GM23338 (cell line): ENCODE results near the gene ZEB2. TPM values are rescaled to one million over a fixed set of nuclear protein-coding genes. Genes with fewer than 3 reads are reported as not detected.

Source experiments
- ATAC-seq: fragments of 200-7000 bp; cut with Tn5 transposase; 3 replicates; pipeline ENCODE4 v1.9.1; 2020
- DNase-seq: peaks from one replicate; pipeline ENCODE4 v3.0.0-alpha.2; 2015; ENCODE audit warnings: low spot score
- H2AFZ ChIP-seq: fragments of 200-600 bp; sonication (generic); 2 replicates; pipeline ENCODE4 v1.8.0; 2016; ENCODE audit warnings: antibody characterized with exemption, mild to moderate bottlenecking, moderate library complexity
- H3F3A ChIP-seq: fragments of 200-600 bp; sonication (generic); replicated peaks from 2 replicates; pipeline ENCODE4 v1.8.0; 2017; ENCODE audit warnings: antibody characterized with exemption, mixed run types, low read depth
- H3K27ac ChIP-seq: fragments of 200-600 bp; sonication (generic); 2 replicates; pipeline ENCODE4 v1.6.1; 2016; ENCODE audit warnings: low read depth
- H3K27me3 ChIP-seq: fragments of 200-600 bp; sonication (generic); 2 replicates; pipeline ENCODE4 v1.8.0; 2016; ENCODE audit warnings: mild to moderate bottlenecking, mixed run types, moderate library complexity; ENCODE audit not compliant: insufficient read depth
- H3K36me3 ChIP-seq: fragments of 200-600 bp; sonication (generic); 2 replicates; pipeline ENCODE4 v1.8.0; 2016; ENCODE audit warnings: mild to moderate bottlenecking; ENCODE audit not compliant: insufficient read depth
- H3K4me1 ChIP-seq: fragments of 200-600 bp; sonication (generic); 2 replicates; pipeline ENCODE4 v1.8.0; 2016; ENCODE audit warnings: mild to moderate bottlenecking, moderate library complexity; ENCODE audit not compliant: insufficient read depth
- H3K4me2 ChIP-seq: fragments of 200-600 bp; sonication (generic); 2 replicates; pipeline ENCODE4 v1.7.1; 2017; ENCODE audit warnings: mixed run types
- H3K4me3 ChIP-seq: fragments of 200-600 bp; sonication (generic); 2 replicates; pipeline ENCODE4 v1.6.1; 2016; ENCODE audit warnings: mixed run types
- H3K79me2 ChIP-seq: fragments of 200-600 bp; sonication (generic); replicated peaks from 2 replicates; pipeline ENCODE4 v1.8.0; 2017; ENCODE audit warnings: mild to moderate bottlenecking; ENCODE audit not compliant: insufficient read depth
- H3K9me2 ChIP-seq: fragments of 200-600 bp; sonication (generic); 2 replicates; pipeline ENCODE4 v1.8.0; 2017; ENCODE audit not compliant: insufficient read depth
- H4K20me1 ChIP-seq: fragments of 200-600 bp; sonication (generic); replicated peaks from 2 replicates; pipeline ENCODE4 v1.8.0; 2017; ENCODE audit warnings: mild to moderate bottlenecking; ENCODE audit not compliant: insufficient read depth
- H3K27ac Mint-ChIP-seq: 2 replicates; pipeline ENCODE4 v1.8.0; 2020; ENCODE audit warnings: inconsistent platforms, mild to moderate bottlenecking, moderate library complexity, mixed read lengths
- H3K27me3 Mint-ChIP-seq: 3 replicates; pipeline ENCODE4 v1.8.0; 2022; ENCODE audit warnings: low read depth, mild to moderate bottlenecking, moderate library complexity, mixed read lengths, inconsistent platforms; ENCODE audit not compliant: insufficient read depth, poor library complexity
- H3K36me3 Mint-ChIP-seq: 3 replicates; pipeline ENCODE4 v1.8.0; 2021; ENCODE audit warnings: low read depth, mild to moderate bottlenecking, inconsistent platforms, moderate library complexity, mixed read lengths
- H3K4me1 Mint-ChIP-seq: 3 replicates; pipeline ENCODE4 v1.8.0; 2020; ENCODE audit warnings: mild to moderate bottlenecking, inconsistent platforms, mixed read lengths
- H3K4me3 Mint-ChIP-seq: 3 replicates; pipeline ENCODE4 v1.8.0; 2021; ENCODE audit warnings: moderate library complexity, mild to moderate bottlenecking, inconsistent platforms, mixed read lengths
- H3K9me3 Mint-ChIP-seq: 3 replicates; pipeline ENCODE4 v1.8.0; 2020; ENCODE audit warnings: moderate library complexity, mild to moderate bottlenecking, inconsistent platforms, mixed read lengths
- CREB1 ChIP-seq: fragments of 250-450 bp; sonication (Bioruptor Pico); IDR thresholded peaks from 2 replicates; pipeline ENCODE4 v1.5.0; 2020; ENCODE audit warnings: low read depth, mild to moderate bottlenecking, moderate library complexity
- EZH2 ChIP-seq: fragments of 200-600 bp; sonication (generic); IDR thresholded peaks from one replicate; pipeline ENCODE4 v1.8.0; 2017; ENCODE audit warnings: antibody characterized with exemption, mild to moderate bottlenecking, low read depth; ENCODE audit not compliant: unreplicated experiment
- EZH2phosphoT487 ChIP-seq: fragments of 200-600 bp; sonication (generic); IDR thresholded peaks from one replicate; pipeline ENCODE4 v1.8.1; 2018; ENCODE audit warnings: antibody characterized with exemption; ENCODE audit not compliant: unreplicated experiment
- NANOG ChIP-seq: IDR thresholded peaks from 2 replicates; pipeline ENCODE4 v1.6.1; 2016; ENCODE audit warnings: antibody characterized with exemption, borderline replicate concordance
- POLR2AphosphoS5 ChIP-seq: IDR thresholded peaks from 2 replicates; pipeline ENCODE4 v1.6.1; 2016; ENCODE audit warnings: antibody characterized with exemption, low read depth
- STAT1 ChIP-seq: IDR thresholded peaks from one replicate; pipeline ENCODE4 v1.6.1; 2016; ENCODE audit warnings: antibody characterized with exemption; ENCODE audit not compliant: unreplicated experiment
- ZNF114 ChIP-seq: fragments of 250-450 bp; sonication (Bioruptor Pico); IDR thresholded peaks from 2 replicates; pipeline ENCODE4 v1.5.0; 2020; ENCODE audit warnings: mild to moderate bottlenecking, moderate library complexity
- ZNF331 ChIP-seq: fragments of 250-450 bp; sonication (Bioruptor Pico); IDR thresholded peaks from 2 replicates; pipeline ENCODE4 v1.5.0; 2020; ENCODE audit warnings: low read depth, mild to moderate bottlenecking, moderate library complexity
- polyA plus RNA-seq: library from polyadenylated mRNA; unstranded; fragments of >200 nt; fragmentation: Nextera tagmentation; extraction: Ambion mirVana; gene quantifications from 2 replicates; pipeline ENCODE4 v1.2.1, GENCODE V29; 2016
- total RNA-seq: library from RNA; depleted of rRNA; stranded (reverse); fragments of >200 nt; shearing (Covaris generic); gene quantifications from 2 replicates; pipeline ENCODE4 v1.2.3, GENCODE V29; 2014
- TF ChIP-seq, protein P1 (sequence below): fragments of 250-450 bp; sonication (Bioruptor Pico); IDR thresholded peaks from 2 replicates; pipeline ENCODE4 v1.5.0; 2020; ENCODE audit warnings: mild to moderate bottlenecking, moderate library complexity
- TF ChIP-seq, protein P2 (sequence below): IDR thresholded peaks from one replicate; pipeline ENCODE4 v1.6.1; 2018; ENCODE audit warnings: antibody characterized with exemption; ENCODE audit not compliant: unreplicated experiment
- TF ChIP-seq, protein P3 (sequence below), 2 experiments: fragments of 200-600 bp in 1 of 2; sonication (generic) in 1 of 2; conservative IDR thresholded peaks; 2 replicates each; pipeline versions ENCODE4 v1.5.1 to v1.6.1; 2016 to 2017; ENCODE audit warnings: antibody characterized with exemption in 2 of 2, low read depth in 2 of 2, mild to moderate bottlenecking in 2 of 2, moderate library complexity in 1 of 2
- TF ChIP-seq, protein P4 (sequence below): IDR thresholded peaks from 2 replicates; pipeline ENCODE4 v1.6.1; 2016; ENCODE audit warnings: antibody characterized with exemption

ZEB2 gene
- total and polyA plus RNA-seq, 2 experiments from 2014 or later = 0.45 TPM; not detected in 1

DNA sequence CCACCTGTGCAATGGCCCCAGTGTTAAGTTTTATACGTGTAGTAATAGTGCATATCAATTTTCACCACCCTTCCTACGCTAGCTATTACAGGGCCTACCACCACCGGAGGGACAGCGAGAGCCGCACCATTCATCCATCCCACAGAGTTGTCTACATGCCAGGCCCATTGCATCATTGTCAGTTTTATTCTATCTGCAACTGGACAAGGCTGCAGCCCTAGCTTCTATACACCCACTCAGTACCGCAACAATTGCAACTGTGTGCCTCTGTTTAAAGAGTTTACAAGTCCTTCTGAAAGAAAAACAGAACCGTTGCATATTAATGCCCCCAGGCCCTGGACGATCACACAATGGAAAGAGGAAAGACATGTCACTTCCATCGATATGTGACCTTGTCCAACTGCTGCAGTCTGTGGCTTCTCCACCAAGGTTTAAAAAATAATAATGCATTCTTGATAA is 58.6 kb downstream of the ZEB2 start:
- peaks cover 19% of the 10 kb centered on the region for H3K4me1 ChIP-seq
- H3K4me1 Mint-ChIP-seq = peaks cover 31% of the 10 kb centered on the region
- no peaks in the 10 kb centered on the region for H3K9me3 Mint-ChIP-seq
- H3K36me3 ChIP-seq = no peaks in the 10 kb centered on the region
- peaks cover 26% of the 10 kb centered on the region for H3K27me3 ChIP-seq
- H3K4me3 Mint-ChIP-seq = no peak overlapping the region
- H3K4me3 ChIP-seq = no peak overlapping the region
- no peak for DNase-seq
- no peak overlapping the region for H2AFZ ChIP-seq
- 0 out of 3 replicates have a peak, but pooled peaks have one; percentile 34 for ATAC-seq
- no peaks in the 10 kb centered on the region for H3K9me2 ChIP-seq
- H3K27ac ChIP-seq = no peak overlapping the region
- H3K79me2 ChIP-seq = no peaks in the 10 kb centered on the region
- H3F3A ChIP-seq = no peaks in the 10 kb centered on the region
- no peaks in the 10 kb centered on the region for H3K36me3 Mint-ChIP-seq
- H3K4me2 ChIP-seq = no peak overlapping the region
- H3K27ac Mint-ChIP-seq = no peak overlapping the region
- H4K20me1 ChIP-seq = no peaks in the 10 kb centered on the region
- H3K27me3 Mint-ChIP-seq = peaks cover 8% of the 10 kb centered on the region
- TF ChIP-seq ZNF331 (CRISPR knock-in tag) (no peak), CREB1 (no peak), STAT1 (no peak), EZH2phosphoT487 (no peak), NANOG (no peak), ZNF114 (CRISPR knock-in tag) (no peak), EZH2 (no peak), POLR2AphosphoS5 (no peak)
- TF ChIP-seq, protein P1, sequence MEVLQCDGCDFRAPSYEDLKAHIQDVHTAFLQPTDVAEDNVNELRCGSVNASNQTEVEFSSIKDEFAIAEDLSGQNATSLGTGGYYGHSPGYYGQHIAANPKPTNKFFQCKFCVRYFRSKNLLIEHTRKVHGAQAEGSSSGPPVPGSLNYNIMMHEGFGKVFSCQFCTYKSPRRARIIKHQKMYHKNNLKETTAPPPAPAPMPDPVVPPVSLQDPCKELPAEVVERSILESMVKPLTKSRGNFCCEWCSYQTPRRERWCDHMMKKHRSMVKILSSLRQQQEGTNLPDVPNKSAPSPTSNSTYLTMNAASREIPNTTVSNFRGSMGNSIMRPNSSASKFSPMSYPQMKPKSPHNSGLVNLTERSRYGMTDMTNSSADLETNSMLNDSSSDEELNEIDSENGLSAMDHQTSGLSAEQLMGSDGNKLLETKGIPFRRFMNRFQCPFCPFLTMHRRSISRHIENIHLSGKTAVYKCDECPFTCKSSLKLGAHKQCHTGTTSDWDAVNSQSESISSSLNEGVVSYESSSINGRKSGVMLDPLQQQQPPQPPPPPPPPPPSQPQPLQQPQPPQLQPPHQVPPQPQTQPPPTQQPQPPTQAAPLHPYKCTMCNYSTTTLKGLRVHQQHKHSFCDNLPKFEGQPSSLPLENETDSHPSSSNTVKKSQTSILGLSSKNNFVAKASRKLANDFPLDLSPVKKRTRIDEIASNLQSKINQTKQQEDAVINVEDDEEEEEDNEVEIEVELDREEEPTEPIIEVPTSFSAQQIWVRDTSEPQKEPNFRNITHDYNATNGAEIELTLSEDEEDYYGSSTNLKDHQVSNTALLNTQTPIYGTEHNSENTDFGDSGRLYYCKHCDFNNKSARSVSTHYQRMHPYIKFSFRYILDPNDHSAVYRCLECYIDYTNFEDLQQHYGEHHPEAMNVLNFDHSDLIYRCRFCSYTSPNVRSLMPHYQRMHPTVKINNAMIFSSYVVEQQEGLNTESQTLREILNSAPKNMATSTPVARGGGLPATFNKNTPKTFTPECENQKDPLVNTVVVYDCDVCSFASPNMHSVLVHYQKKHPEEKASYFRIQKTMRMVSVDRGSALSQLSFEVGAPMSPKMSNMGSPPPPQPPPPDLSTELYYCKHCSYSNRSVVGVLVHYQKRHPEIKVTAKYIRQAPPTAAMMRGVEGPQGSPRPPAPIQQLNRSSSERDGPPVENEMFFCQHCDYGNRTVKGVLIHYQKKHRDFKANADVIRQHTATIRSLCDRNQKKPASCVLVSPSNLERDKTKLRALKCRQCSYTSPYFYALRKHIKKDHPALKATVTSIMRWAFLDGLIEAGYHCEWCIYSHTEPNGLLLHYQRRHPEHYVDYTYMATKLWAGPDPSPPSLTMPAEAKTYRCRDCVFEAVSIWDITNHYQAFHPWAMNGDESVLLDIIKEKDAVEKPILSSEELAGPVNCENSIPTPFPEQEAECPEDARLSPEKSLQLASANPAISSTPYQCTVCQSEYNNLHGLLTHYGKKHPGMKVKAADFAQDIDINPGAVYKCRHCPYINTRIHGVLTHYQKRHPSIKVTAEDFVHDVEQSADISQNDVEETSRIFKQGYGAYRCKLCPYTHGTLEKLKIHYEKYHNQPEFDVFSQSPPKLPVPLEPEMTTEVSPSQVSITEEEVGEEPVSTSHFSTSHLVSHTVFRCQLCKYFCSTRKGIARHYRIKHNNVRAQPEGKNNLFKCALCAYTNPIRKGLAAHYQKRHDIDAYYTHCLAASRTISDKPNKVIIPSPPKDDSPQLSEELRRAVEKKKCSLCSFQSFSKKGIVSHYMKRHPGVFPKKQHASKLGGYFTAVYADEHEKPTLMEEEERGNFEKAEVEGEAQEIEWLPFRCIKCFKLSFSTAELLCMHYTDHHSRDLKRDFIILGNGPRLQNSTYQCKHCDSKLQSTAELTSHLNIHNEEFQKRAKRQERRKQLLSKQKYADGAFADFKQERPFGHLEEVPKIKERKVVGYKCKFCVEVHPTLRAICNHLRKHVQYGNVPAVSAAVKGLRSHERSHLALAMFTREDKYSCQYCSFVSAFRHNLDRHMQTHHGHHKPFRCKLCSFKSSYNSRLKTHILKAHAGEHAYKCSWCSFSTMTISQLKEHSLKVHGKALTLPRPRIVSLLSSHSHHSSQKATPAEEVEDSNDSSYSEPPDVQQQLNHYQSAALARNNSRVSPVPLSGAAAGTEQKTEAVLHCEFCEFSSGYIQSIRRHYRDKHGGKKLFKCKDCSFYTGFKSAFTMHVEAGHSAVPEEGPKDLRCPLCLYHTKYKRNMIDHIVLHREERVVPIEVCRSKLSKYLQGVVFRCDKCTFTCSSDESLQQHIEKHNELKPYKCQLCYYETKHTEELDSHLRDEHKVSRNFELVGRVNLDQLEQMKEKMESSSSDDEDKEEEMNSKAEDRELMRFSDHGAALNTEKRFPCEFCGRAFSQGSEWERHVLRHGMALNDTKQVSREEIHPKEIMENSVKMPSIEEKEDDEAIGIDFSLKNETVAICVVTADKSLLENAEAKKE (CRISPR knock-in tag) = no peak
- TF ChIP-seq, protein P2, sequence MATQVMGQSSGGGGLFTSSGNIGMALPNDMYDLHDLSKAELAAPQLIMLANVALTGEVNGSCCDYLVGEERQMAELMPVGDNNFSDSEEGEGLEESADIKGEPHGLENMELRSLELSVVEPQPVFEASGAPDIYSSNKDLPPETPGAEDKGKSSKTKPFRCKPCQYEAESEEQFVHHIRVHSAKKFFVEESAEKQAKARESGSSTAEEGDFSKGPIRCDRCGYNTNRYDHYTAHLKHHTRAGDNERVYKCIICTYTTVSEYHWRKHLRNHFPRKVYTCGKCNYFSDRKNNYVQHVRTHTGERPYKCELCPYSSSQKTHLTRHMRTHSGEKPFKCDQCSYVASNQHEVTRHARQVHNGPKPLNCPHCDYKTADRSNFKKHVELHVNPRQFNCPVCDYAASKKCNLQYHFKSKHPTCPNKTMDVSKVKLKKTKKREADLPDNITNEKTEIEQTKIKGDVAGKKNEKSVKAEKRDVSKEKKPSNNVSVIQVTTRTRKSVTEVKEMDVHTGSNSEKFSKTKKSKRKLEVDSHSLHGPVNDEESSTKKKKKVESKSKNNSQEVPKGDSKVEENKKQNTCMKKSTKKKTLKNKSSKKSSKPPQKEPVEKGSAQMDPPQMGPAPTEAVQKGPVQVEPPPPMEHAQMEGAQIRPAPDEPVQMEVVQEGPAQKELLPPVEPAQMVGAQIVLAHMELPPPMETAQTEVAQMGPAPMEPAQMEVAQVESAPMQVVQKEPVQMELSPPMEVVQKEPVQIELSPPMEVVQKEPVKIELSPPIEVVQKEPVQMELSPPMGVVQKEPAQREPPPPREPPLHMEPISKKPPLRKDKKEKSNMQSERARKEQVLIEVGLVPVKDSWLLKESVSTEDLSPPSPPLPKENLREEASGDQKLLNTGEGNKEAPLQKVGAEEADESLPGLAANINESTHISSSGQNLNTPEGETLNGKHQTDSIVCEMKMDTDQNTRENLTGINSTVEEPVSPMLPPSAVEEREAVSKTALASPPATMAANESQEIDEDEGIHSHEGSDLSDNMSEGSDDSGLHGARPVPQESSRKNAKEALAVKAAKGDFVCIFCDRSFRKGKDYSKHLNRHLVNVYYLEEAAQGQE = no peak
- TF ChIP-seq, protein P3, sequence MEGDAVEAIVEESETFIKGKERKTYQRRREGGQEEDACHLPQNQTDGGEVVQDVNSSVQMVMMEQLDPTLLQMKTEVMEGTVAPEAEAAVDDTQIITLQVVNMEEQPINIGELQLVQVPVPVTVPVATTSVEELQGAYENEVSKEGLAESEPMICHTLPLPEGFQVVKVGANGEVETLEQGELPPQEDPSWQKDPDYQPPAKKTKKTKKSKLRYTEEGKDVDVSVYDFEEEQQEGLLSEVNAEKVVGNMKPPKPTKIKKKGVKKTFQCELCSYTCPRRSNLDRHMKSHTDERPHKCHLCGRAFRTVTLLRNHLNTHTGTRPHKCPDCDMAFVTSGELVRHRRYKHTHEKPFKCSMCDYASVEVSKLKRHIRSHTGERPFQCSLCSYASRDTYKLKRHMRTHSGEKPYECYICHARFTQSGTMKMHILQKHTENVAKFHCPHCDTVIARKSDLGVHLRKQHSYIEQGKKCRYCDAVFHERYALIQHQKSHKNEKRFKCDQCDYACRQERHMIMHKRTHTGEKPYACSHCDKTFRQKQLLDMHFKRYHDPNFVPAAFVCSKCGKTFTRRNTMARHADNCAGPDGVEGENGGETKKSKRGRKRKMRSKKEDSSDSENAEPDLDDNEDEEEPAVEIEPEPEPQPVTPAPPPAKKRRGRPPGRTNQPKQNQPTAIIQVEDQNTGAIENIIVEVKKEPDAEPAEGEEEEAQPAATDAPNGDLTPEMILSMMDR (conservative IDR thresholded peaks at IDR 0.05; ENCODE audit: low read depth in 2 of 2) = no peak
- TF ChIP-seq, protein P4, sequence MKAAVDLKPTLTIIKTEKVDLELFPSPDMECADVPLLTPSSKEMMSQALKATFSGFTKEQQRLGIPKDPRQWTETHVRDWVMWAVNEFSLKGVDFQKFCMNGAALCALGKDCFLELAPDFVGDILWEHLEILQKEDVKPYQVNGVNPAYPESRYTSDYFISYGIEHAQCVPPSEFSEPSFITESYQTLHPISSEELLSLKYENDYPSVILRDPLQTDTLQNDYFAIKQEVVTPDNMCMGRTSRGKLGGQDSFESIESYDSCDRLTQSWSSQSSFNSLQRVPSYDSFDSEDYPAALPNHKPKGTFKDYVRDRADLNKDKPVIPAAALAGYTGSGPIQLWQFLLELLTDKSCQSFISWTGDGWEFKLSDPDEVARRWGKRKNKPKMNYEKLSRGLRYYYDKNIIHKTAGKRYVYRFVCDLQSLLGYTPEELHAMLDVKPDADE = no peak
